ENCODE data around the gene IMMP2L. TPM values are rescaled to one million over a fixed set of nuclear protein-coding genes. Genes with fewer than 3 reads are reported as not detected.

Gene IMMP2L
- total and polyA plus RNA-seq, 4 donors, result 7.3 to 21.1 (median 12.4) TPM

DNA sequence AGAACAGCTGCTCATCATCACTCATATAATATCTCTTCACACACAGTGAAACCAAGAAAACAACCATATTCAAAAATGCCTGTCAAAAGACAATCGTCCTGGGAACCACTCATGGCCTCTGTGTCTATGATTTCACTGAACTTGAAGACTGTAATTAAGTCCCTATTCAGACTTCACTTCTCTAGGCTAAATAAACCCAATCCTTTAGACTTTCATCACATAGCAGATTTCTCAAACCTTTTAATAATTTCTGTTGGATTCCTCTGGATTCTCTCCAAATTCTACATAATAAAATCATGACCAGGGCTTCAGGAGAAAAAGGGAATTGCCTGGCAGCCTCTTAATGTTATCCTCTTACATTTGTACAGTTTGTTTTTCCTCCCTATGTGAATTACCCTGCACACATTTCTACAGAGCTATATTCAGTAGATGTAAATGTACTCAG, 270.2 kb downstream of the IMMP2L start:
- Histone ChIP-seq H3K4me1 (ENCODE audit: control insufficient read depth in 4 of 4, insufficient read depth in 4 of 4, low read length in 3 of 4) (no peaks in the 10 kb centered on the region), H3K36me3 (ENCODE audit: control insufficient read depth in 4 of 4, insufficient read depth in 3 of 4, low read depth in 1 of 4, low read length in 3 of 4) (no peaks in the 10 kb centered on the region), H3K9me3 (ENCODE audit: control insufficient read depth in 4 of 4, low read length in 3 of 4) (no peaks in the 10 kb centered on the region), H3K27ac (ENCODE audit: low read depth in 1 of 2, low read length in 2 of 2) (no peak overlapping the region), H3K9ac (ENCODE audit: low read depth in 1 of 2, low read length in 2 of 2) (no peak overlapping the region), H3K4me3 (ENCODE audit: low read depth in 1 of 3, low read length in 3 of 3) (no peak overlapping the region), H3K27me3 (ENCODE audit: control insufficient read depth in 4 of 4, insufficient read depth in 4 of 4, low read length in 3 of 4) (no peaks in the 10 kb centered on the region)
- TF ChIP-seq RAD21 (IDR thresholded peaks at IDR 0.05), result no peak
- TF ChIP-seq HNF4G (IDR thresholded peaks at IDR 0.05), result no peak
- no peak for TF ChIP-seq HNF4A (conservative IDR thresholded peaks at IDR 0.05)
- TF ChIP-seq NR2F2 (IDR thresholded peaks at IDR 0.05), result no peak
- no peak for TF ChIP-seq REST (IDR thresholded peaks at IDR 0.05)
- no peak for TF ChIP-seq JUND (IDR thresholded peaks at IDR 0.05)
- TF ChIP-seq EGR1 (IDR thresholded peaks at IDR 0.05; ENCODE audit: low read depth in 2 of 2), result no peak
- DNase-seq (ENCODE audit: low spot score), result no peak
- WGBS, result 73% methylated on average over 1 of the region's 1 CpG

- H3K36me3 ChIP-seq (ENCODE audit: control insufficient read depth in 4 of 4, insufficient read depth in 3 of 4, low read depth in 1 of 4, low read length in 3 of 4), result no peaks in the 10 kb centered on the region
- no peak overlapping the region for H3K4me3 ChIP-seq (ENCODE audit: low read depth in 1 of 3, low read length in 3 of 3)
- WGBS, result 87% methylated on average over 1 of the region's 1 CpG
- H3K9ac ChIP-seq (ENCODE audit: low read depth in 1 of 2, low read length in 2 of 2), result no peak overlapping the region
- no peaks in the 10 kb centered on the region for H3K9me3 ChIP-seq (ENCODE audit: control insufficient read depth in 4 of 4, low read length in 3 of 4)
- no peaks in the 10 kb centered on the region for H3K4me1 ChIP-seq (ENCODE audit: control insufficient read depth in 4 of 4, insufficient read depth in 4 of 4, low read length in 3 of 4)
- H3K27ac ChIP-seq (ENCODE audit: low read depth in 1 of 2, low read length in 2 of 2), result no peak overlapping the region
- TF ChIP-seq HNF4G (IDR thresholded peaks at IDR 0.05), result no peak
- no peak for TF ChIP-seq JUND (IDR thresholded peaks at IDR 0.05)
- TF ChIP-seq SP1 (IDR thresholded peaks at IDR 0.05), result no peak
- TF ChIP-seq ZBTB33 (IDR thresholded peaks at IDR 0.05), result no peak
- DNase-seq (ENCODE audit: low spot score), result no peak
- H3K27me3 ChIP-seq (ENCODE audit: control insufficient read depth in 4 of 4, insufficient read depth in 4 of 4, low read length in 3 of 4), result no peaks in the 10 kb centered on the region
These were observed 271.3 kb downstream of the IMMP2L start for GRCh38 chr7:111290982-111291381.

DNA sequence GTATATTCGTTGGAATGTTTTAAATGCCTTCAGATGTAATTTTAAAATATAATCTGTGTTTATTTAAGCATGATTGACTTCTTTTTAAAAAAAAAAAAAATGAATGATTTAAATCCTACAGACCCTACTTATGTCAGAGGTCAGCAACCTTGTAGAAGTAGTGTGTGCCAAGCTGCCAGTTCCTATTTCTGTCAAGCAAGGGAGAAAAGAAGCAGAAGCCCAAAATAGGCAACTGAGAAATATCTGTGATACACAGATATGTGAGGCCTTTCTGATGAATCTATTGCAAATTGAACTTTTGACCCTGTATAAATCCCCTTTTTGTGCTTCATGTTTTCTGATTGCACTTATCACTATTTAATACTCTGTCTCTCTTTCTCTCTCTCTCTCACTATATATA, 271.9 kb downstream of the IMMP2L start:
- H3K27me3 ChIP-seq (ENCODE audit: control insufficient read depth in 4 of 4, insufficient read depth in 4 of 4, low read length in 3 of 4), result no peaks in the 10 kb centered on the region
- H3K9me3 ChIP-seq (ENCODE audit: control insufficient read depth in 4 of 4, low read length in 3 of 4), result no peaks in the 10 kb centered on the region
- H3K4me1 ChIP-seq (ENCODE audit: control insufficient read depth in 4 of 4, insufficient read depth in 4 of 4, low read length in 3 of 4), result no peaks in the 10 kb centered on the region
- H3K9ac ChIP-seq (ENCODE audit: low read depth in 1 of 2, low read length in 2 of 2), result no peak overlapping the region
- no peaks in the 10 kb centered on the region for H3K36me3 ChIP-seq (ENCODE audit: control insufficient read depth in 4 of 4, insufficient read depth in 3 of 4, low read depth in 1 of 4, low read length in 3 of 4)
- no peak overlapping the region for H3K4me3 ChIP-seq (ENCODE audit: low read depth in 1 of 3, low read length in 3 of 3)
- WGBS, result 86% methylated on average over 1 of the region's 1 CpG
- H3K27ac ChIP-seq (ENCODE audit: low read depth in 1 of 2, low read length in 2 of 2), result no peak overlapping the region
- no peak for DNase-seq (ENCODE audit: low spot score)
- no peak for TF ChIP-seq RXRA (IDR thresholded peaks at IDR 0.05)
- TF ChIP-seq MAX (IDR thresholded peaks at IDR 0.05), result no peak
- no peak for TF ChIP-seq TAF1 (conservative IDR thresholded peaks at IDR 0.05)
- TF ChIP-seq ATF3 (IDR thresholded peaks at IDR 0.05), result no peak
- no peak for TF ChIP-seq FOXA1 (IDR thresholded peaks at IDR 0.05)
- no peak for TF ChIP-seq YY1 (IDR thresholded peaks at IDR 0.05)
- no peak for TF ChIP-seq EGR1 (IDR thresholded peaks at IDR 0.05; ENCODE audit: low read depth in 2 of 2)
- no peak for TF ChIP-seq HNF4G (IDR thresholded peaks at IDR 0.05)
- TF ChIP-seq JUND (IDR thresholded peaks at IDR 0.05), result no peak
- no peak for TF ChIP-seq NR2F2 (IDR thresholded peaks at IDR 0.05)
- TF ChIP-seq REST (IDR thresholded peaks at IDR 0.05), result no peak
- no peak for TF ChIP-seq ZBTB33 (IDR thresholded peaks at IDR 0.05)
- no peak for TF ChIP-seq HNF4A (conservative IDR thresholded peaks at IDR 0.05)
- no peak for TF ChIP-seq FOXA2 (IDR thresholded peaks at IDR 0.05)

All from liver (tissue), 9 donors.